ENCODE measurements around the gene ATP6AP1. TPM values are rescaled to one million over a fixed set of nuclear protein-coding genes. Genes with fewer than 3 reads are reported as not detected.
A peak's percentile ranks its signal among the peaks of the same experiment; 100 is the strongest.

Gene ATP6AP1
- total and polyA plus RNA-seq, 9 of the 15 experiments (the other 6 are each of a cell fraction or from before 2014, with no cell fraction given) = 8.3 to 90.5 (median 52.9) TPM

- TF ChIP-seq VEZF1 (CRISPR knock-in tag; IDR thresholded peaks at IDR 0.05) (peak; percentile 23; the same call in 1 of the 2 replicates), HMGN3 (IDR thresholded peaks at IDR 0.05; ENCODE audit: borderline replicate concordance, extremely low read depth, insufficient read length, low read depth, low read length) (peak; percentile 67), HNRNPUL1 (IDR thresholded peaks at IDR 0.05; ENCODE audit: low read length) (peak; percentile 71; the same call in 1 of the 2 replicates), RBM39 (optimal IDR thresholded peaks at IDR 0.05; ENCODE audit: low read depth, low read length) (peak; percentile 61), MXD1 (CRISPR knock-in tag; IDR thresholded peaks at IDR 0.05; ENCODE audit: borderline replicate concordance, poor library complexity, severe bottlenecking) (peak; percentile 34), IRF1 (CRISPR knock-in tag; IDR thresholded peaks at IDR 0.05; ENCODE audit: borderline replicate concordance) (peak; percentile 17; the same call in 1 of the 2 replicates), RCOR1 (IDR thresholded peaks at IDR 0.05; ENCODE audit: borderline replicate concordance in 1 of 2, low read depth in 2 of 2, low read length in 2 of 2) (peak in 1 of 2 experiments; percentile 11; a peak in 1 of 4 replicates), CHD1 (IDR thresholded peaks at IDR 0.05; ENCODE audit: low read length) (peak; percentile 85), TEAD1 (CRISPR knock-in tag; IDR thresholded peaks at IDR 0.05) (no peak), ZKSCAN8 (CRISPR knock-in tag; IDR thresholded peaks at IDR 0.05) (0 out of 2 replicates have a peak, but pooled peaks have one; percentile 4), HINFP (tag; conservative IDR thresholded peaks at IDR 0.05; ENCODE audit: low read depth) (no peak), PURB (CRISPR knock-in tag; IDR thresholded peaks at IDR 0.05; ENCODE audit: low read depth) (no peak), SMAD4 (CRISPR knock-in tag; conservative IDR thresholded peaks at IDR 0.05) (peak; percentile 41; the same call in 1 of the 2 replicates), KAT7 (CRISPR knock-in tag; IDR thresholded peaks at IDR 0.05; ENCODE audit: borderline replicate concordance) (no peak; the same call in 1 of the 2 replicates), BRD9 (IDR thresholded peaks at IDR 0.05; ENCODE audit: low read depth, partially characterized antibody) (peak; percentile 50), HSF4 (CRISPR knock-in tag; IDR thresholded peaks at IDR 0.05; ENCODE audit: borderline replicate concordance) (no peak), HDAC1 (IDR thresholded peaks at IDR 0.05) (peak in 1 of 2 experiments; percentile 82; a peak in 3 of 4 replicates), USF2 (CRISPR knock-in tag; IDR thresholded peaks at IDR 0.05) (peak; percentile 63), ATF7 (IDR thresholded peaks at IDR 0.05) (no peak), ETV1 (tag; conservative IDR thresholded peaks at IDR 0.05; ENCODE audit: low read depth) (peak; percentile 78), EP400 (IDR thresholded peaks at IDR 0.05) (peak; percentile 94)
These were observed 29.6 kb upstream of the ATP6AP1 start (continued) for GRCh38 chrX:154398668-154399526.

Measured in K562 (cell line).